Caco-2 (cell line): ENCODE results near the gene LIMD2. TPM values are rescaled to one million over a fixed set of nuclear protein-coding genes. Genes with fewer than 3 reads are reported as not detected.

ENCODE experiments used
- BruUV-seq: library from RNA; stranded (reverse); fragments of 400-500 nt; replicated peaks from 2 replicates; lab custom pipeline; 2021; lab: Mats Ljungman, UMichigan
- CTCF ChIA-PET: fragments of 300-600 bp; sonication (Branson Sonifier 250); formaldehyde crosslinking; loops from one replicate; lab custom pipeline; 2022; ENCODE audit warnings: antibody characterized with exemption; lab: Charles Lee
- POLR2A ChIA-PET: fragments of 300-600 bp; sonication (Branson Sonifier 250); formaldehyde crosslinking; loops from one replicate; lab custom pipeline; 2022; ENCODE audit warnings: antibody characterized with exemption; lab: Charles Lee
- DNase-seq, 2 experiments: peaks; one replicate each; pipeline versions ENCODE4 v3.0.0 to v3.0.0-alpha.2; 2020 to 2022
- H3K27me3 ChIP-seq: replicated peaks from 2 replicates; pipeline ENCODE4 v1.6.0; 2011; ENCODE audit warnings: low read length; ENCODE audit not compliant: control insufficient read depth, insufficient read depth
- H3K36me3 ChIP-seq: 2 replicates; pipeline ENCODE4 v1.5.1; 2011; ENCODE audit warnings: low read length; ENCODE audit not compliant: control insufficient read depth, insufficient read depth
- H3K4me1 ChIP-seq: fragments of 250-450 bp; sonication (Bioruptor Pico); 2 replicates; pipeline ENCODE4 v1.5.1; 2020; ENCODE audit warnings: mild to moderate bottlenecking
- H3K4me3 ChIP-seq: 2 replicates; pipeline ENCODE4 v1.5.1; 2011; ENCODE audit warnings: low read depth, mild to moderate bottlenecking, control low read depth, low read length
- H3K9me3 ChIP-seq: fragments of 250-450 bp; sonication (Bioruptor Pico); 2 replicates; pipeline ENCODE4 v1.5.1; 2020; ENCODE audit warnings: mild to moderate bottlenecking, moderate library complexity
- H3K27ac Mint-ChIP-seq: one replicate; pipeline ENCODE4 v1.8.0; 2022; ENCODE audit warnings: mixed read lengths; ENCODE audit not compliant: unreplicated experiment
- H3K27me3 Mint-ChIP-seq: one replicate; pipeline ENCODE4 v1.8.0; 2022; ENCODE audit warnings: mixed read lengths; ENCODE audit not compliant: insufficient read depth, unreplicated experiment
- H3K36me3 Mint-ChIP-seq: one replicate; pipeline ENCODE4 v1.8.0; 2022; ENCODE audit warnings: mild to moderate bottlenecking, mixed read lengths; ENCODE audit not compliant: insufficient read depth, unreplicated experiment
- H3K4me1 Mint-ChIP-seq: one replicate; pipeline ENCODE4 v1.8.0; 2022; ENCODE audit warnings: low read depth, mixed read lengths; ENCODE audit not compliant: unreplicated experiment
- H3K4me3 Mint-ChIP-seq: one replicate; pipeline ENCODE4 v1.8.0; 2022; ENCODE audit warnings: mild to moderate bottlenecking, moderate library complexity, mixed read lengths; ENCODE audit not compliant: unreplicated experiment
- H3K9me3 Mint-ChIP-seq: one replicate; pipeline ENCODE4 v1.8.0; 2022; ENCODE audit warnings: mixed read lengths; ENCODE audit not compliant: unreplicated experiment
- intact Hi-C: fragments of 100-400 bp; cut with micrococcal nuclease; formaldehyde crosslinking; loops from one replicate; pipeline ENCODE4 v1.10.0; 2022; ENCODE audit not compliant: unreplicated experiment
- total RNA-seq: library from RNA; stranded (reverse); gene quantifications from 2 replicates; pipeline ENCODE4 v1.2.3, GENCODE V29; 2022
- TF ChIP-seq, protein P1 (sequence below), 2 experiments: fragments of 200-600 bp in 1 of 2; IDR thresholded peaks; 1 replicate in 1 of 2; 2 replicates in 1 of 2; pipeline versions ENCODE4 v1.5.1 to v1.8.0; 2011 to 2022; ENCODE audit warnings: antibody characterized with exemption in 1 of 2, control low read depth in 1 of 2, inconsistent platforms in 1 of 2, low read depth in 1 of 2, low read length in 1 of 2, mild to moderate bottlenecking in 1 of 2, moderate library complexity in 1 of 2; ENCODE audit not compliant: insufficient read depth in 1 of 2, severe bottlenecking in 1 of 2, unreplicated experiment in 1 of 2

The LIMD2 gene
- total RNA-seq, 1 experiment from 2014 or later = 4.1 TPM

DNA sequence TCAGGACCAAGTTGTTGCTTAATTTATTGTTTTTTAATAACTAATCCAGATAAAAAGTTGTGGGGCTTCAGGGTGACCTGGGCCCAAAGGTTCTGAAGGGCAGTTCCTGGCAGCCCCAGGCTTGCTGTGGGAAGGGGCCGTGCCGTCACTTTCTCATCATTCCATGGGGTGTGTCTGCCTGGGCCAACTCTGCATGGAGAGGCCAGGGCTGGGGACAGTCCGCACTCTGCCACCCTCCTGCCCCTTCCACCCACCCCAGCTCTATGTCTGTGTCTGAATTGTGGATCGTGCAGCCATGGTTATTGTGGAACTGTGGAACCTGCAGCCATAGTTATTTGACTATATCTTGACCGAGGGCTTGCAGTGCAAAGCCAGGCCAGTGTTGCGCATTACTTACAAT lies 4.0 kb downstream of the LIMD2 start:
- Mint-ChIP-seq H3K36me3 (peaks cover 8% of the 10 kb centered on the region), H3K4me1 (no peaks in the 10 kb centered on the region), H3K27me3 (no peaks in the 10 kb centered on the region), H3K27ac (no peak overlapping the region), H3K9me3 (no peaks in the 10 kb centered on the region), H3K4me3 (no peak overlapping the region)
- Histone ChIP-seq H3K9me3 (no peaks in the 10 kb centered on the region), H3K36me3 (no peaks in the 10 kb centered on the region), H3K4me1 (no peaks in the 10 kb centered on the region), H3K4me3 (no peak overlapping the region), H3K27me3 (no peaks in the 10 kb centered on the region)
- no TSS peak for BruUV-seq
- CTCF ChIA-PET = interaction anchor here (0.6 to 0.8 kb wide), 2 partner anchors 20 to 1243 kb away, joined by 3 to 4 read pairs; no protein-coding TSS in a partner anchor
- intact Hi-C loops = loop anchor here (5.0 to 10.0 kb wide), 3 partner anchors 74 to 271 kb away; partner anchors contain the start of genes FTSJ3, MAP3K3 and PSMC5
- TF ChIP-seq, protein P1, sequence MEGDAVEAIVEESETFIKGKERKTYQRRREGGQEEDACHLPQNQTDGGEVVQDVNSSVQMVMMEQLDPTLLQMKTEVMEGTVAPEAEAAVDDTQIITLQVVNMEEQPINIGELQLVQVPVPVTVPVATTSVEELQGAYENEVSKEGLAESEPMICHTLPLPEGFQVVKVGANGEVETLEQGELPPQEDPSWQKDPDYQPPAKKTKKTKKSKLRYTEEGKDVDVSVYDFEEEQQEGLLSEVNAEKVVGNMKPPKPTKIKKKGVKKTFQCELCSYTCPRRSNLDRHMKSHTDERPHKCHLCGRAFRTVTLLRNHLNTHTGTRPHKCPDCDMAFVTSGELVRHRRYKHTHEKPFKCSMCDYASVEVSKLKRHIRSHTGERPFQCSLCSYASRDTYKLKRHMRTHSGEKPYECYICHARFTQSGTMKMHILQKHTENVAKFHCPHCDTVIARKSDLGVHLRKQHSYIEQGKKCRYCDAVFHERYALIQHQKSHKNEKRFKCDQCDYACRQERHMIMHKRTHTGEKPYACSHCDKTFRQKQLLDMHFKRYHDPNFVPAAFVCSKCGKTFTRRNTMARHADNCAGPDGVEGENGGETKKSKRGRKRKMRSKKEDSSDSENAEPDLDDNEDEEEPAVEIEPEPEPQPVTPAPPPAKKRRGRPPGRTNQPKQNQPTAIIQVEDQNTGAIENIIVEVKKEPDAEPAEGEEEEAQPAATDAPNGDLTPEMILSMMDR (IDR thresholded peaks at IDR 0.05; ENCODE audit: insufficient read depth in 1 of 2, low read depth in 1 of 2, low read length in 1 of 2, severe bottlenecking in 1 of 2, unreplicated experiment in 1 of 2) = no peak
- POLR2A ChIA-PET = no interaction called here
- no peak for DNase-seq

DNA sequence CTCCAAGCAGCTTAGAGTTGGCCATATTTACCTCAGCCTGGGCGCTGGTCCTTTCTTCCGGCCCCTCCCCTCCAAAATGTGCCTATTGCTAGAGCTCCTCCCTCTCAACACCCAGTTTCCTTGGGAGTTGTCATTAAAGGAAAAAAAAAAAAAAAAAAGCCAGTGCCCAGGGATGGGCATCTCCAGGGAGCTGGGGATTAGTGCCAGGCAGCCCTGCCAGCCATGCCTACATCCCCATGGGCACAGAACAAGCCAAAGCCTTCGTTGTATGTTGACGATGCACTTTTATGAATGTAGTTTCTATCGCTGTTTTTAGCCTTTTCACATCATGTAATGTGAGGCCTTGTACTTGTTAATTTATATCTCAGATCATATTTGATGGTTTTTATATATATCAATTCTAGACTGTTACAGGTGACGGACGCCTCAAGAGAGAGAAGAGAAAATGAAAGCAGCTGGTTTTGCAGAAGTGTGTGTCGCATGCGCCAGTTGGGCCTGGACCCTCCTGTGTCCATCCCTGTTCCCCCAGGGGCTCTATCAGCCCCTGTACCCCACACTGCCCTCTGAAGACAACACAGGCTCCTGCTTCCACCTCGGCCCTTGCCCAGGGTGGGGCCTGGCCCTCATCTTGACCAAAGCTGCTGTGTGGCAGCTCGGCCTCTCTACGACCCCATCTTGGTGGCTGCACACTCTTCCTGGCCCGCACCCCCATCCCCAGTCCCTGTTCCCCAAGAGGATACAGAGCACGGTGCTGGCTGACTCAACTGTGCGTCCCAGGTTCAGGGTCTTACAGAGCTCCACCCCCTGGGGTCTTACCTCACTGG lies 4.8 kb downstream of the LIMD2 start:
- CTCF ChIA-PET = interaction anchor here (0.6 to 1.1 kb wide), 4 partner anchors 79 to 1692 kb away, joined by 3 to 7 read pairs (median 4); partner anchors contain the start of genes CCDC47 and DDX42
- no peaks in the 10 kb centered on the region for H3K4me1 ChIP-seq
- Mint-ChIP-seq H3K9me3 (no peaks in the 10 kb centered on the region), H3K4me1 (no peaks in the 10 kb centered on the region), H3K27ac (no peak overlapping the region), H3K27me3 (no peaks in the 10 kb centered on the region), H3K4me3 (no peak overlapping the region), H3K36me3 (peaks cover 8% of the 10 kb centered on the region)
- no peak overlapping the region for H3K4me3 ChIP-seq
- H3K36me3 ChIP-seq = no peaks in the 10 kb centered on the region
- TSS peak; percentile 14 for BruUV-seq
- TF ChIP-seq, protein P1 (IDR thresholded peaks at IDR 0.05; ENCODE audit: insufficient read depth in 1 of 2, low read depth in 1 of 2, low read length in 1 of 2, severe bottlenecking in 1 of 2, unreplicated experiment in 1 of 2) = no peak
- intact Hi-C loops = loop anchor here (5.0 to 10.0 kb wide), 3 partner anchors 73 to 270 kb away; partner anchors contain the start of genes FTSJ3, MAP3K3 and PSMC5
- H3K27me3 ChIP-seq = no peaks in the 10 kb centered on the region
- no peak for DNase-seq
- POLR2A ChIA-PET = no interaction called here
- H3K9me3 ChIP-seq = no peaks in the 10 kb centered on the region

- H3K4me3 Mint-ChIP-seq = no peak overlapping the region
- ChIA-PET POLR2A (no interaction called here), CTCF (interaction anchor here (0.6 to 1.1 kb wide), 2 partner anchors 80 to 258 kb away, joined by 5 to 7 read pairs; partner anchors contain the start of genes CCDC47 and DDX42)
- Histone ChIP-seq H3K4me3 (no peak overlapping the region), H3K27me3 (no peaks in the 10 kb centered on the region), H3K9me3 (no peaks in the 10 kb centered on the region), H3K36me3 (no peaks in the 10 kb centered on the region), H3K4me1 (no peaks in the 10 kb centered on the region)
- H3K36me3 Mint-ChIP-seq = peaks cover 8% of the 10 kb centered on the region
- H3K27me3 Mint-ChIP-seq = no peaks in the 10 kb centered on the region
- TF ChIP-seq, protein P1 (IDR thresholded peaks at IDR 0.05; ENCODE audit: insufficient read depth in 1 of 2, low read depth in 1 of 2, low read length in 1 of 2, severe bottlenecking in 1 of 2, unreplicated experiment in 1 of 2) = no peak
- H3K4me1 Mint-ChIP-seq = no peaks in the 10 kb centered on the region
- H3K27ac Mint-ChIP-seq = no peak overlapping the region
- DNase-seq = no peak
- intact Hi-C loops = loop anchor here (10.0 kb wide), 2 partner anchors 130 to 270 kb away; partner anchors contain the start of genes FTSJ3 and PSMC5
- BruUV-seq = no TSS peak
- H3K9me3 Mint-ChIP-seq = no peaks in the 10 kb centered on the region
Observed at GRCh38 chr17:63694229-63694949, 5.5 kb downstream of the LIMD2 start.
